NCI-H1092 (cell line): Measurements from ENCODE around the gene LHFPL3.
"Not testable (repeated sequence)": the region's sequence is repeated elsewhere in the genome, so short reads cannot be mapped to it uniquely, and the experiment has no call there.

Experiments
- DNase-seq: peaks from one replicate; lab custom pipeline; 2025; lab: John Stamatoyannopoulos, UW

The LHFPL3 gene

DNA sequence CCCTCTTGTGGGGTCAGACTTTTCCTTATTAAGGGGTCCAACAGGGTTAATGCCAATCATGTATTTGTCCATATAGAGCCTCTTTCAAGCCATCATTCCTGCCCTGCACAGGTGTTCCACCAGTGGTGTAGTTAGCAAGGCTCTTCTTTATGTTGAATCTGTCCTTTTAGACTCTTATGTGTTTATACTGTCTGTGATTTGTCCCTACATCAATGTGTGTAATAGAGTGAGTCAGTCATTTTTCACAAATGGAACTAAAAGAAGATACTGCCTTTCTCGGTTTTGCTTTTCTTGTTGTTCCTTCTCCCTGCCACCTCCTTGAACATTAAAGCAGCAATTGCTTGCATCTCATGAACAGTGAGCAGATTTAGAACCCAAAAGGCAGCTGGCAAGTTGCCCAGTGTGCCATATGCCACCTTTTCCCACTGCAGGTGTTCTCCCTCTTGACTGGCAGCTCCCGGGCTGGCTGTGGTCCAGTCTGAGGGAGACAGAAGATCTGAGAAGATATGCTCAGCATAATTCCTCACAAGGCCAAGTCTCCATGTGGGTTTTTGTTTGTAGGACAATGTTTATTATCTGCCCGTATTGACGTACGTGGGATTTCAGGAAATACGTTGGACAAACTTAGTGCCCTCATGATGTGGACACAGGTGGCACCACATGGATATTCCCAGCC, 154.1 kb downstream of the LHFPL3 start:
- peak; percentile 79 for DNase-seq

DNA sequence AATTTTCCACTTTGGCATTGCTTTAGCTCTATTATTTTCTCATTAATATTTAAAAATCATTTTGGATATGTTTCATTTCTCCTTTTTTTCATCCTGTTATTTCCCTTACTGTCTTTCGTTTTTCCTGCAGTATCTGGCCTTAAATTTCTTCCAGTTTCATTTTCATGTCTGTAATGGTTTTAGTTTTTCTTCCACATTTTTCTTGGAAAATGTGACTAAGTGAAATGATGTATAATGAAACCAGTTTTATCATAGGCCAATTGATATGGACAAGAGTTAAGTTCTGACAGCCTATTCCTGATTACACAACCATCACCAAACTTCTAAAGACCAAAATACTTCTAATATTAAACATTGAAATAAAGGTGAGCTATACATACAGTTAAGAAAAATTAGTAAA, 158.5 kb downstream of the LHFPL3 start:
- DNase-seq = no peak

GRCh38 chr7:104487642-104488041, 159.2 kb downstream of the LHFPL3 start:
- DNase-seq = no peak

GRCh38 chr7:104497379-104497967, 169.1 kb downstream of the LHFPL3 start:
- DNase-seq = no peak

DNA sequence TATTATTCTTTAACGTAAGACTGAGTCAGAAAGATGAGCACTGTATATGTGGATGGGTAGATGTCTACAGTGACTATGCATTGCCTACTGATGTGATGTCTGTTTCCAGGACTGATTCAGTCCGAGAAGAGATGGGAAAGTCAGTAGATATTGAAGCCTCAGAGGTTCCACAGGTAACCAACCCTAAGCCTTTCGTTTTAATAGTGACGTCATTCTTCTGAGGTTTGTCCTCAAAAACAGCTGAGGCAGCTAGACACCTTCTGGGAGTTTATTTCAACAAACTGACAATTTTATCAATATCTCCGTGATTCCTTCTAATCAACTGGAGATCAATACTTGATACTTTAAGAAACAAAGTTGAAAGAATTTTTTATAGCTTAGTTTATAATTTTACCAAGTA, 171.6 kb downstream of the LHFPL3 start:
- no peak for DNase-seq

GRCh38 chr7:104509874-104510273, 181.5 kb downstream of the LHFPL3 start:
- DNase-seq = no peak

DNA sequence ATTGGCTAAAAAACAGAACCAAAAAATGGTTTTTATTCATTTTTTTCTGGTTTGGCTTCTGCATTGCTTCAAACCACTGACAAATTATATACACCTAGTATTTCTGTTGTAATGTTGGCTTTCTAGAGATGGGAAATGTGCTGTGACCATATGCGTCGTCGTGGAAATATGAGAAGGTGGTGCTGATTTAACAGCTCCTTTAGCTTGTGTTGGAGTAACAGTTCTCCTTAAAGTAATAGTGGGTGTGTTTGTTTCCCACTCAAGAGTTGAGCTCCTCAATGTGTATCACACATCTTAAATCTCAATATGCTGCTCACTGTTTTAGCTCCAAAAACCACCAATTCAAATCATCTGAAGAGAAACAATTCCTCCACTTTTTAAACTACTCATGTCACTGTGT, 196.4 kb downstream of the LHFPL3 start:
- no peak for DNase-seq

- no peak for DNase-seq
These were observed 199.7 kb downstream of the LHFPL3 start for GRCh38 chr7:104528142-104528541.

GRCh38 chr7:104529567-104529966, 201.2 kb downstream of the LHFPL3 start:
- no peak for DNase-seq

DNA sequence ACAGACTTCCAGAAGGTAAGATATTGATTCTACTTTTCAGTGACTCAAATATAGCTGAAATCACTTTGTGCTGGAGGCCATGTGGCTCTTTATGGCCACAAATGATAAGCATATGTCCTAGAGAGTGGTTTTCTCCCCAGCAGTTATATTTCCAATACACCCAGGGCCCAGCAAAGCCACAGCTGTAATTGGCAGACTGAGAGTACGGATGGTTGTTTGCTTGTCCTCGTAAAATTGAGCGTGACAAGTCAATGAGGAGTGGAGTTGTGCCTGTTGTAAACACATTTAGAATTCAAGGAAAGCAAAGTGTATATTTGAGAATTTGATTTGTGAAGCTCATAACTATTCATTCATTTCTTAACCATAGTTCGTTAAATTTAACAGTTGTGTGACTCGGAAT, 201.8 kb downstream of the LHFPL3 start:
- DNase-seq = peak; percentile 39

GRCh38 chr7:104534149-104534548, 205.7 kb downstream of the LHFPL3 start:
- DNase-seq = no peak

DNA sequence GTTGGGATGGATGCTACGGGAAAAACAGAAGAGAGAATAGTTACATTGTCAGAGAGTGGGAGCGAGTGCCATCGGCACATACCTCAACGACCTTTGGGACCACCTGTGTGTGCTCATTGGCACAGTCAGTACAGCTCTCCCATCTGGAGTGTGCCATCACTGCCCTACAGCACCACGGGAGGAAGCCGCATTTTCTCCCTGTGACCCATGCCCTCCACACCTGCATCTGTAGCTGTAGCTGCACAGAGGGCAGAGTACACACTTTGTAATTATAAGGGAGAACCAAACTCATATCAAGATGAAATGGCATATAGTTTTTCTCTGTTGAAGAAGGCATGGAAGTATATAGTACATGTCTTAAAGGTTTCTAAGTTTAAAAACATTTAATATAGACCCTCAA, 207.4 kb downstream of the LHFPL3 start:
- DNase-seq = no peak

- DNase-seq = no peak
These were observed 208.6 kb downstream of the LHFPL3 start for GRCh38 chr7:104536956-104537355.

DNA sequence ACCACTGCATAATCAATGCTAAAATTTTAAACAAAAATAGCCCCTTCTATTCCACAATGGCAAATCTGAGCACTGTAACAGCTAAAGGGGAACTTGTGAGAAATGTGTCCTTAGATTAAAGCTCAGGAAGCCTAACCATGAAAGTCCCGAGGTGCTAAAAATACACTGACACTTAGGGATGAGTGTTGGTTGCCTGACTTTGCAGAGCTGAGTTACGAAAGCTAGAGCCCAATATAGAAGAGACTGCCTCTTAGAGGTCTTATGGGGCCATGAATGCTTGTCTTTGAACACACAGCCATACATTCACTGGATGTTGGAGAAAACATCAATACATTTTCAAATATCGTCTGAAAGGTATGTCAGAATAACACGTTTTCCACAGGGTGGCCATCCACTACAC, 209.7 kb downstream of the LHFPL3 start:
- DNase-seq = no peak

- DNase-seq = no peak
These were observed 213.5 kb downstream of the LHFPL3 start for GRCh38 chr7:104541897-104542296.

GRCh38 chr7:104548861-104549260, 220.5 kb downstream of the LHFPL3 start:
- DNase-seq = no peak

DNA sequence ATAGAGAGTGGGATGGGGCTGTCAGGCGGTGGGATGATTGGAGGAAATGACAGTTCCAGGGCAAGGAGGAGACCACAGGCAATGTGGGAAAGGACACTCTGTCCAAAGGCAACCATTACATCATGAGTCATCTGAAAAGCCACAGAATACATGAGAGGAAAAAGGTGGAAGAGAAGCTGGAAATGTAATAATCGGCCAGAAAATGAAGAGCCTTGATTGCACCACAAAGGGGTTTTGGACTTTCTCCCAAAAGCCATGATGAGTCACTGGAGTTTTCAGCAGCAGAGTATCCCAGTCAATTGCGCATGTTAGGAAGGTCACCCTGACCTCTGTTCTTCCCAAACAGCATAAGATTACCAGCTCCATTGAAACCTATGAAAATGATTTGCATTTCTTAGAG, 222.0 kb downstream of the LHFPL3 start:
- DNase-seq = no peak

DNA sequence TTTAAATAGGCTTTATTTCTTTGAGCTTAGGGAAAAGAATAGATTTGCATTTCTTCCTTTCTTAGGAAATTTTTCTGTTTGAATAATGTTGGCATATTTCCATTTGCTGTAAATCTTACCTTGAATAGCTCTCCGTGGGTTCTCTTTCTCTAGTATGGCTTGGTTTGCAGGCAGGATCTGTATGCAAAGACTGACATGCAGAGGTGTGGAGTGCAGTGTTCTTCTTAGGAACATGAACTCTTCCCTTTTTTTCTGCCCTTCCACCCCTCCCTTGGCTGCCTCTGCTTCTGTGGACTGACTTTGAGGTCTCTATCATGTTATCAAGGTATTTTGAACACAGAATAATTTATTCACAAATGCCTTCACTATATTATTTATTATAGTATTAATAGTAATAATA, 222.8 kb downstream of the LHFPL3 start:
- no peak for DNase-seq

DNA sequence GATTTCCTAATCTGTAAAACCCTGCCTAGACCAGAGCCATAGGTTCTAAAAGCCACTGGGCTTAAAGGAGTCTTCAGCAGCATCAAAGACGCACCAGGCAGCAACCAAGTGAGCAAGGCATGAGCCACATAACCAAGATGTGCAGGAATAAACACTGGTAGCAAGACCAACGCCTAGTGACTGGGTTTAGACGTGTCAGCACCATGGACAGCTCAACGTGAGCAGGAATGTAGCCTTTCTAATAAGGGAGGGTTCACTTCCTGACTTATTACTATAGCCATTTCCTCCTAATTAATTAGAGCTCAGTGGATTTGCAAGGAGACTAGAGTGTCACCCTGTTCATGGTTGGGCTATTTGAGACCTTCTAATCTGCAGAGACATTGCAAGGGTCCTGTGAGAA, 223.7 kb downstream of the LHFPL3 start:
- DNase-seq = no peak

DNA sequence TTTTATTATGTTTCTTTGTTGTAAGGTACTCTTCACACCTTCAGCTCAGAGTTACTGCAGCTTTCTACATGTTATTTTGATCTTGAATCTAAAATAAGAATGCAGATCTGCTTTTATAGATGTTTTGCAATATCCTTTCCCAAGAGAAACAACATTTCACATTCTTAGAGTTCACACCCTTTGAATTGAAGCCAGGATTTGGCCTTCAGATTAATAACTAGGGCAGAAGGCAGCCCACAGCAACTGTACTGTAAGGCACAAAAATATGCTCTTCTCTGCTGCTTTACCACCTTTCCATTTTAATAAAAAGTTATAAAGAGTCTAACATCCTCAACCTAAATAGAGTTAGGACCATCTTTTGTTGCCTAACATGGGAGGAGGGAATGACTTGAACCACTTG, 224.7 kb downstream of the LHFPL3 start:
- no peak for DNase-seq

DNA sequence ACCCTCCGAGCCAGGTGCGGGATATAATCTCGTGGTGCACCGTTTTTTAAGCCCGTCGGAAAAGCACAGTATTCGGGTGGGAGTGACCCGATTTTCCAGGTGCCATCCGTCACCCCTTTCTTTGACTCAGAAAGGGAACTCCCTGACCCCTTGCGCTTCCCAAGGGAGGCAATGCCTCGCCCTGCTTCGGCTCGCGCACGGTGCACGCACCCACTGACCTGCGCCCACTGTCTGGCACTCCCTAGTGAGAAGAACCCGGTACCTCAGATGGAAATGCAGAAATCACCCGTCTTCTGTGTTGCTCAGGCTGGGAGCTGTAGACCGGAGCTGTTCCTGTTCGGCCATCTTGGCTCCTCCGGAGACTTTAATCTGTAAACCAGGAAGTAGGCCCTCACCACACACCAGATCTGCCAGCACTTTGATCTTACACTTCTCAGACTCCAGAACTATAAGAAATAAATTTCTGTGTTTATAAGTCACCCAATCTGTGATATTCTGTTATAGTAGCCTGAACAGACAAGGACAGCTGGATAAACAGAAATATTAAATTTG, 235.0 kb downstream of the LHFPL3 start:
- DNase-seq = not testable (repeated sequence)

DNA sequence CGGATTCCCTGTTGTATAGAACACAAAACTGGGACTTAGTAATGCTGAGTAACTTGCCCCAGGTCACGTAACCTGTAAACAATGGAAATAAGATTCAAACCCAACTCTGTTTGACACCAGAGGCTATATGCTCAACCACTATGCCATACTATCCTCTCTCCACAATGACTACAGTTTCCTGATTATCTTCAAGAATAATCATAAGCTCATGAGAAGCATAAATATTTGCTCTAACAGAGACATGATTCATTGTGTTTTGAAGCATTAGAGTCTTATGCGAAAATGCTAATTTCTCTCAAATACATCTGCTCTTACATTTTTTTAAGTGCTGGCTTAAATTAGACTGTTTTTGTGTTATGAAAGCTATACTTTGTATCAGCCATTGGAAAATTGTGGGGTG, 241.3 kb downstream of the LHFPL3 start:
- no peak for DNase-seq

DNA sequence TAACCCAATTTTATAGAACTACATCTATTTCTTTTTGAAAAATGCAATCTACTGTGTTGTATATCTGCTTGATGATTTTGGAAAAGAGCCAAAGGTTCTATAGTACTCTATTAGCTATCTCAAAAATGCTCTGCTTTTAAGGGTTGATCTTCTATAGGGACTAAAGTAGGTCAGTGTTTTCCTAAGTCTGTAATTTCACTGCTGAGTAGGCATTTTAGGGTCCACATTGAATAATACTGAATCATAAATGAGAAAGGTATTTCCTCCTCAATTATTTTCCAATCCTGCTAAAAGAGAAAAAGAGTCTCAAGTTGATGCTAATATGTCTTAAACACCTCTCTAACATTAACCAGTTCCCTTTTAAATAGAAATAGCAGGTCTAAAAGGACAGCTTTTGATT, 244.2 kb downstream of the LHFPL3 start:
- DNase-seq = no peak

- no peak for DNase-seq
These were observed 256.2 kb downstream of the LHFPL3 start for GRCh38 chr7:104584620-104585019.
